Urinary bladder (tissue), 4 donors: ENCODE results near the gene TIMELESS. TPM values are rescaled to one million over a fixed set of nuclear protein-coding genes. Genes with fewer than 3 reads are reported as not detected.
A peak's percentile ranks its signal among the peaks of the same experiment; 100 is the strongest.
"Not testable (repeated sequence)": the region's sequence is repeated elsewhere in the genome, so short reads cannot be mapped to it uniquely, and the experiment has no call there.

Experiments used
- DNase-seq: peaks from one replicate; pipeline ENCODE4 v3.0.0-alpha.2; 2015; ENCODE audit errors: extremely low spot score
- H3K27ac ChIP-seq: one replicate; pipeline ENCODE4 v1.5.1; 2013; ENCODE audit warnings: low read depth, mild to moderate bottlenecking, moderate library complexity
- H3K36me3 ChIP-seq: one replicate; pipeline ENCODE4 v1.6.1; 2013; ENCODE audit warnings: mild to moderate bottlenecking, moderate library complexity; ENCODE audit not compliant: insufficient read depth
- H3K4me1 ChIP-seq: one replicate; pipeline ENCODE4 v1.6.1; 2013; ENCODE audit warnings: mild to moderate bottlenecking, moderate library complexity; ENCODE audit not compliant: insufficient read depth
- H3K4me3 ChIP-seq: one replicate; pipeline ENCODE4 v1.5.1; 2013; ENCODE audit warnings: low read depth, low read length
- WGBS: extraction: QIAGEN DNeasy Blood & Tissue Kit; methylation state at CpG from one replicate; pipeline ENCODE4 v1.1.7; 2013; 5-methylcytosine and 5-hydroxymethylcytosine counted together
- polyA plus RNA-seq: library from polyadenylated mRNA; stranded (reverse); fragments of 200-250 nt; gene quantifications from one replicate; pipeline ENCODE4 v1.2.3, GENCODE V29; 2013
- total RNA-seq: library from RNA; depleted of rRNA; stranded (reverse); fragments of >200 nt; gene quantifications from one replicate; pipeline ENCODE4 v1.2.3, GENCODE V29; 2014
- donor health status: healthy with polysubstance abuse.
- donor health status: healthy.

The TIMELESS gene
- 8.9 TPM for total RNA-seq
- 6.2 TPM for polyA plus RNA-seq

- H3K27ac ChIP-seq = peak within 1 kb of the TSS; percentile 90
- no peaks in the 10 kb centered on the region for H3K4me1 ChIP-seq
- H3K4me3 ChIP-seq = peak within 1 kb of the TSS; percentile 53
- H3K36me3 ChIP-seq = no peaks in the 10 kb centered on the region
- WGBS = under 1% methylated on average over 58 of the region's 58 CpGs
- peak; percentile 83 for DNase-seq
Observed at GRCh38 chr12:56448860-56449621, at the start of gene TIMELESS. Gene TIMELESS, minus strand, starts transcription at chr12:56449426. Its CDS starts 15,256 bp downstream, at chr12:56434170.

GRCh38 chr12:56498126-56498902 lies 49.1 kb upstream of the TIMELESS start:
- WGBS = 61% methylated on average over 14 of the region's 14 CpGs
- H3K27ac ChIP-seq, H3K36me3 ChIP-seq, DNase-seq, H3K4me1 ChIP-seq, H3K4me3 ChIP-seq: not testable (repeated sequence)

GRCh38 chr12:56496704-56497103 lies 47.5 kb upstream of the TIMELESS start:
- DNase-seq, H3K36me3 ChIP-seq, H3K4me3 ChIP-seq, H3K27ac ChIP-seq, H3K4me1 ChIP-seq: not testable (repeated sequence)
- WGBS = 9% methylated on average over 17 of the region's 17 CpGs

GRCh38 chr12:56494481-56494880 lies 45.3 kb upstream of the TIMELESS start:
- H3K4me3 ChIP-seq, DNase-seq, H3K27ac ChIP-seq, H3K36me3 ChIP-seq, H3K4me1 ChIP-seq: not testable (repeated sequence)
- WGBS = 96% methylated on average over 27 of the region's 27 CpGs

- not testable (repeated sequence) for H3K27ac ChIP-seq, DNase-seq
- WGBS = 95% methylated on average over 15 of the region's 15 CpGs
Observed at GRCh38 chr12:56494106-56494415, 44.8 kb upstream of the TIMELESS start.

GRCh38 chr12:56493409-56494105 lies 44.3 kb upstream of the TIMELESS start:
- DNase-seq, H3K27ac ChIP-seq, H3K4me3 ChIP-seq, H3K36me3 ChIP-seq, H3K4me1 ChIP-seq: not testable (repeated sequence)
- WGBS = 92% methylated on average over 31 of the region's 31 CpGs

More at GRCh38 chr12:56494106-56494415, 44.8 kb upstream of the TIMELESS start:
- H3K4me1 ChIP-seq, H3K4me3 ChIP-seq, H3K36me3 ChIP-seq: not testable (repeated sequence)

- H3K4me1 ChIP-seq = peaks cover 2% of the 10 kb centered on the region
- H3K27ac ChIP-seq = no peak overlapping the region
- DNase-seq = no peak
Observed at GRCh38 chr12:56490360-56490759, 41.1 kb upstream of the TIMELESS start.

GRCh38 chr12:56488041-56488955 lies 39.1 kb upstream of the TIMELESS start, which contains the start of gene GLS2:
Gene GLS2, minus strand, starts transcription at chr12:56488161. Its CDS starts 43 bp downstream, at chr12:56488118.
- Histone ChIP-seq H3K36me3 (no peaks in the 10 kb centered on the region), H3K4me1 (peaks cover 2% of the 10 kb centered on the region), H3K27ac (no peak within 1 kb of the TSS), H3K4me3 (peak within 1 kb of the TSS; percentile 61)
- peak; percentile 54 for DNase-seq
- 12% methylated on average over 59 of the region's 59 CpGs for WGBS

More at GRCh38 chr12:56490360-56490759, 41.1 kb upstream of the TIMELESS start:
- Histone ChIP-seq H3K4me3 (no peak overlapping the region), H3K36me3 (no peaks in the 10 kb centered on the region)

GRCh38 chr12:56487448-56488040 lies 38.3 kb upstream of the TIMELESS start:
- Histone ChIP-seq H3K36me3 (no peaks in the 10 kb centered on the region), H3K4me3 (peak overlapping the region; percentile 61), H3K4me1 (peaks cover 2% of the 10 kb centered on the region), H3K27ac (no peak overlapping the region)
- 6% methylated on average over 44 of the region's 44 CpGs for WGBS
- no peak for DNase-seq

GRCh38 chr12:56486694-56487093 lies 37.5 kb upstream of the TIMELESS start:
- DNase-seq = no peak
- no peaks in the 10 kb centered on the region for H3K36me3 ChIP-seq
- no peak overlapping the region for H3K27ac ChIP-seq
- peaks cover 2% of the 10 kb centered on the region for H3K4me1 ChIP-seq
- no peak overlapping the region for H3K4me3 ChIP-seq
- 84% methylated on average over 12 of the region's 12 CpGs for WGBS

- peaks cover 2% of the 10 kb centered on the region for H3K4me1 ChIP-seq
- H3K4me3 ChIP-seq = no peak overlapping the region
- H3K36me3 ChIP-seq = no peaks in the 10 kb centered on the region
- no peak for DNase-seq
- no peak overlapping the region for H3K27ac ChIP-seq
- WGBS = 77% methylated on average over 1 of the region's 1 CpG
Observed at GRCh38 chr12:56484566-56484965, 35.3 kb upstream of the TIMELESS start.

GRCh38 chr12:56479625-56480024 lies 30.4 kb upstream of the TIMELESS start:
- no peak for DNase-seq
- 93% methylated on average over 7 of the region's 7 CpGs for WGBS
- no peaks in the 10 kb centered on the region for H3K4me1 ChIP-seq

More at GRCh38 chr12:56479625-56480024, 30.4 kb upstream of the TIMELESS start:
- Histone ChIP-seq H3K27ac (no peak overlapping the region), H3K36me3 (no peaks in the 10 kb centered on the region), H3K4me3 (no peak overlapping the region)
